ENCODE data around the gene NCEH1. TPM values are rescaled to one million over a fixed set of nuclear protein-coding genes. Genes with fewer than 3 reads are reported as not detected.

Gene NCEH1
- total and polyA plus RNA-seq, 9 of the 15 experiments (the other 6 are each of a cell fraction or from before 2014, with no cell fraction given): 1.3 to 5.0 (median 2.8) TPM

GRCh38 chr3:172613845-172614244 lies 97.0 kb downstream of the NCEH1 start (continued):
- no peak for TF ChIP-seq ZMIZ1 (IDR thresholded peaks at IDR 0.05; ENCODE audit: low read depth in 2 of 2, low read length in 2 of 2)
- no peak for TF ChIP-seq ZNF830 (CRISPR knock-in tag; IDR thresholded peaks at IDR 0.05)

DNA sequence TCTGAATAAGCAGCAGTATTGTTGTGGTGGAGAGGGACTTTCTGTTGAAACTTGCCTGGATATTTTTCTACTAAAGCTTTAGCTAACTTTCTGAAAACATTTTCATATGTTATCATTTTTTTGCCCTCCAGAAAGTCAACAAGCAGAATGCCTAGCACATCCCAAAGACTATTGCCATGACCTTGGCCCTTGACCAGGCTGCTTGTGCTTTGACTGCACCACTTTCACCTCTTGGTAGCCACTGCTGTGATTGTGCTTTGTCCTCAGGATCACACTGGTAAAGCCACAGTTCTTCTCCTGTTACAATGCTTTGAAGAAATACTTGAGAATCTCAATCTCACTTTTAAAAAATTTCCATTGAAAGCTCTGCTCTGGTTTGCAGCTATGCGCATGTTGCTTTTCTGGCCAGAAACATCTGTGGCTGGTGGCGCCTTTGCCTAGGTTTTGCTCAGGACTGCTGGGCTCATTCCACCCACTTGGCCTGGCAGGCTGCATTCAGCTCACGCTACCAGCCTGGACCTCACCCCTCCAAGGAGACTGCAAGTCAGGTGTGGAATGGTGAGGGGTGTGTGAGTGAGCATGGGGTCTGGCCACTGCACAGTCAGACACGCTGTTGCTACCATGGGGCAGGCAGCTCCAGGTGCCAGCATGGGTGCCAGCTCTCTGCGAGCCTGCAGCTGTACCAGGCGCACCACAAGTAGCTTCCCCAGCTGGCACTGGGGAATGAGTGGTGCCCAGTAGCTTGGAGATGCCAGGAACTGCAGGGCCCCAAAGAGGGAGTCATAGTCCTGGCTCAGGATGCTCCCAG lies 97.8 kb downstream of the NCEH1 start:
- Histone ChIP-seq H4K20me1 (replicated peaks; ENCODE audit: control insufficient read depth, insufficient read depth, low read length) (no peaks in the 10 kb centered on the region), H3K4me2 (ENCODE audit: insufficient read depth, low read length) (no peak overlapping the region), H3K36me3 (ENCODE audit: control insufficient read depth, insufficient read depth, low read length) (no peaks in the 10 kb centered on the region), H3K27me3 (ENCODE audit: control insufficient read depth in 2 of 2, insufficient read depth in 2 of 2, low read length in 2 of 2) (no peaks in the 10 kb centered on the region), H3K9ac (ENCODE audit: insufficient read depth in 1 of 2, low read depth in 2 of 2, low read length in 2 of 2) (no peak overlapping the region), H3K4me1 (replicated peaks in 1 of 2; ENCODE audit: control insufficient read depth in 2 of 2, insufficient read depth in 2 of 2, low read length in 2 of 2) (peaks cover 0 to 7% of the 10 kb centered on the region in 2 experiments; a peak in 2 of 5 replicates), H3K27ac (ENCODE audit: extremely low read depth, low read depth, low read length) (no peak overlapping the region), H3K4me3 (no peak overlapping the region), H3K79me2 (ENCODE audit: control insufficient read depth, insufficient read depth, low read length) (no peaks in the 10 kb centered on the region), H2AFZ (ENCODE audit: low read depth, low read length) (no peak overlapping the region), H3K9me1 (ENCODE audit: control insufficient read depth, insufficient read depth, low read length) (no peaks in the 10 kb centered on the region), H3K9me3 (replicated peaks; ENCODE audit: control insufficient read depth, insufficient read depth, low read depth, low read length) (0 out of 2 replicates have a peak, but pooled peaks cover 3% of the 10 kb centered on the region)
- CTCF ChIA-PET (ENCODE audit: low intra/inter-chr PET ratio): no interaction called here
- FAIRE-seq: no peak
- DNase-seq (ENCODE audit: extremely low read depth in 1 of 4, low spot score in 3 of 4): no peak
- POLR2A ChIA-PET: interaction anchor here (3.1 kb wide), 1 partner anchor 10 kb away, joined by 12 read pairs; no protein-coding TSS in a partner anchor
- ATAC-seq: no peak
- TF ChIP-seq HDAC3 (IDR thresholded peaks at IDR 0.05; ENCODE audit: borderline replicate concordance, partially characterized antibody) (no peak), EZH2 (IDR thresholded peaks at IDR 0.05; ENCODE audit: borderline replicate concordance, low read depth, low read length) (no peak), TAL1 (IDR thresholded peaks at IDR 0.05) (no peak), SP2 (IDR thresholded peaks at IDR 0.05; ENCODE audit: extremely low read depth, low read depth, low read length, poor library complexity, severe bottlenecking) (no peak), KLF13 (tag; IDR thresholded peaks at IDR 0.05; ENCODE audit: borderline replicate concordance, low read depth) (no peak), ZFP1 (CRISPR knock-in tag; IDR thresholded peaks at IDR 0.05) (no peak), TFE3 (CRISPR knock-in tag; IDR thresholded peaks at IDR 0.05) (no peak), HNRNPH1 (optimal IDR thresholded peaks at IDR 0.05; ENCODE audit: low read depth, low read length) (no peak), ZNF347 (CRISPR knock-in tag; IDR thresholded peaks at IDR 0.05; ENCODE audit: low read depth) (no peak), DMBX1 (CRISPR knock-in tag; IDR thresholded peaks at IDR 0.05; ENCODE audit: borderline replicate concordance) (no peak), NELFE (IDR thresholded peaks at IDR 0.05; ENCODE audit: insufficient read depth, insufficient read length) (no peak)
- TF ChIP-seq, protein P1, sequence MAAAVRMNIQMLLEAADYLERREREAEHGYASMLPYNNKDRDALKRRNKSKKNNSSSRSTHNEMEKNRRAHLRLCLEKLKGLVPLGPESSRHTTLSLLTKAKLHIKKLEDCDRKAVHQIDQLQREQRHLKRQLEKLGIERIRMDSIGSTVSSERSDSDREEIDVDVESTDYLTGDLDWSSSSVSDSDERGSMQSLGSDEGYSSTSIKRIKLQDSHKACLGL (CRISPR knock-in tag; IDR thresholded peaks at IDR 0.05; ENCODE audit: borderline replicate concordance, poor library complexity, severe bottlenecking): no peak
- no TSS peak for BruUV-seq (replicated peaks)
- in situ Hi-C loops (cut with MboI) (no loop called here), intact Hi-C loops (cut with micrococcal nuclease) (no loop called here)
- WGBS (ENCODE audit: insufficient coverage, low coverage, missing lambda C conversion rate): 24% methylated on average over 4 of the region's 6 CpGs
